Esophagus squamous epithelium (tissue), 4 donors: ENCODE results near the gene DOK5.

Source experiments
- CTCF ChIP-seq, 6 experiments: fragments of 450-650 bp in 4 of 6; fragments of 200-600 bp in 2 of 6; sonication (generic) in 2 of 6; IDR thresholded peaks; one replicate each; pipeline ENCODE4 v1.5.1; 2016 to 2019; ENCODE audit warnings: antibody characterized with exemption in 6 of 6, mild to moderate bottlenecking in 4 of 6, moderate library complexity in 4 of 6
- POLR2A ChIP-seq, 4 donors: fragments of 450-650 bp; IDR thresholded peaks; one replicate each; pipeline ENCODE4 v1.6.1; 2017; ENCODE audit warnings: antibody characterized with exemption in 4 of 4, mild to moderate bottlenecking in 4 of 4, moderate library complexity in 3 of 4

DNA sequence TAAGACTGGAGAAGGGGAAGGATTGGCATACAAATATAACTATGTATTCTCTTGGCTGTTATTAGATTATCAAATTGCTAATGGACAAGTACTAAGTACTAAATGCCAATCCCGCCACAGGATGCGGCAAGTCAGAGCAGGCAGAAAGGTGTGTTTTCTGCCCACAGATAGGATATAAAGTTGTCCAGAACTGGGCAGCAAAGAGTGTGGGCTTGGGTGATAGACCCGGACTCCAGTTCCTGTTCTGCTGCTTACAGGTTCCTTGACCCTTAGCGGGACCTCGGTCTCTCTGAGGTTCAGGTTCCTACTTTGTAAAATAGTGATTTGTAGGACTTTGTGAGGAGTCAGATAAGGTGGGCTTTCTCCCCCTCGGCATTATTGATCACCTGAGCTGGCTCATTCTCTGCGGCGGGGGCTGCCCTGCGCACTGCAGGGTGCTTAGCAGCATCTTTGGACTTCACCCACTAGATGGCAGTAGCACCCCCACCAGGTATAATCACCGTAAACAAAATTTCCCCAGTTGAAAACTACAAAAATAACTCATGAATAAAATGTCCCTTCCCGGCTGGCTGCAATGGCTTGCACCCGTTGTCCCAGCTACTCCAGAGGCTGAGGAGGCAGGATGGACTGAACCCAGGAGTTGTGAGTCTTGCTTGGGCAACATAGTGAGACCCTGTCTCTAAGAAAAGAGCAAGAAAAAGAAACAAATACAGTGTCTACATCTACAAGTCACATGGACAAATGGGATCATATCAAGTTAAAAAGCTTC, 193.1 kb downstream of the DOK5 start:
- TF ChIP-seq CTCF (IDR thresholded peaks at IDR 0.05) (peak; percentile 16 to 51 (median 27)), POLR2A (IDR thresholded peaks at IDR 0.05) (no peak)
